Measurements from ENCODE around the gene ANKFN1. TPM values are rescaled to one million over a fixed set of nuclear protein-coding genes. Genes with fewer than 3 reads are reported as not detected.

ANKFN1 gene
- total RNA-seq, 1 donor from 2014 or later = 0.96 TPM

- Mint-ChIP-seq H3K4me3 (ENCODE audit: unreplicated experiment) (no peak overlapping the region), H3K4me1 (ENCODE audit: low read depth, unreplicated experiment) (no peaks in the 10 kb centered on the region), H3K9me3 (ENCODE audit: unreplicated experiment) (no peaks in the 10 kb centered on the region), H3K27ac (ENCODE audit: unreplicated experiment) (no peak overlapping the region), H3K27me3 (ENCODE audit: unreplicated experiment) (no peaks in the 10 kb centered on the region), H3K36me3 (ENCODE audit: unreplicated experiment) (peaks cover 6% of the 10 kb centered on the region)
- TF ChIP-seq CTCF (IDR thresholded peaks at IDR 0.05; ENCODE audit: partially characterized antibody, unreplicated experiment) = no peak
- DNase-seq = no peak
Measured at GRCh38 chr17:56457501-56457900, 304.2 kb downstream of the ANKFN1 start.

DNA sequence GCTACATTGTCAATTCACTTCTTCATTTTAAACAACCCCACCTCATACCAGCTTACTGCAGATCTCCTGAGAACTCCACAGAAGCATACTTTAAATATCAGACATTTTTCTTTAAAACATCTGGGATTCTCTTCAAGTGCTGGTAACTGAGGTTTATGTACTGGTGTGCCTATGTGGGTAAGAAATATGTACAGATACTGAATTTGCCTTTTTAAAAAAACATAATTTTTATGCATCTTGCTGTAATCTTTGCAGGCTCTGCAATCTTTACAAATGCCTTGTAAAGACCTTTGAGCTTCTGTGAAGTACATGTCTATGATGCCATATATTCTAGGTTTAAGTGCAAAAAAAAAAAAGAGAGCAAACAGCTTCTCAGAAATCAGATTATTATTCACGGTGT, 312.6 kb downstream of the ANKFN1 start:
- H3K4me3 Mint-ChIP-seq (ENCODE audit: unreplicated experiment) = no peak overlapping the region
- no peaks in the 10 kb centered on the region for H3K9me3 Mint-ChIP-seq (ENCODE audit: unreplicated experiment)
- TF ChIP-seq CTCF (IDR thresholded peaks at IDR 0.05; ENCODE audit: partially characterized antibody, unreplicated experiment) = no peak
- H3K4me1 Mint-ChIP-seq (ENCODE audit: low read depth, unreplicated experiment) = no peaks in the 10 kb centered on the region
- no peak overlapping the region for H3K27ac Mint-ChIP-seq (ENCODE audit: unreplicated experiment)
- DNase-seq = no peak
- H3K36me3 Mint-ChIP-seq (ENCODE audit: unreplicated experiment) = peaks cover under 1% of the 10 kb centered on the region
- no peaks in the 10 kb centered on the region for H3K27me3 Mint-ChIP-seq (ENCODE audit: unreplicated experiment)

DNA sequence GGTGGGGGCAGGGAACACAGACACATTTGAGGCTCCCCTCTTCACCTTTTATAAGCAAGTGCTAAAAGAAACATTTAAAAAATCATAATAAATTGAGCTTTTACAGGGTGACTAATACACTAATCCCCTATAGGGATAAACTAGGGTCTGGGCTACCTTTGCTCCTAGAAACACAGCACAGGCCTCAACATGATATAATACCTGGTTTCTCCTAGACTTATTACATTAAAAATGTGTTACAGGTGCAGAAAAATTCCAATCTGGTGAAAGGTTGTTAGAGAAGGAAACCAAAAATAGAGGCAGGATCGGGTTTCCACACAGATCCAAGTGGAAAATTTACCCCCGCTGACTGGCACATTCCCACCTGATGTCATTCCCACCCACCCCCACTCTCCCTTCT, 315.6 kb downstream of the ANKFN1 start:
- no peaks in the 10 kb centered on the region for H3K4me1 Mint-ChIP-seq (ENCODE audit: low read depth, unreplicated experiment)
- H3K27ac Mint-ChIP-seq (ENCODE audit: unreplicated experiment) = no peak overlapping the region
- no peaks in the 10 kb centered on the region for H3K27me3 Mint-ChIP-seq (ENCODE audit: unreplicated experiment)
- no peak overlapping the region for H3K4me3 Mint-ChIP-seq (ENCODE audit: unreplicated experiment)
- H3K36me3 Mint-ChIP-seq (ENCODE audit: unreplicated experiment) = peaks cover 14% of the 10 kb centered on the region
- peaks cover 1% of the 10 kb centered on the region for H3K9me3 Mint-ChIP-seq (ENCODE audit: unreplicated experiment)
- no peak for DNase-seq
- no peak for TF ChIP-seq CTCF (IDR thresholded peaks at IDR 0.05; ENCODE audit: partially characterized antibody, unreplicated experiment)

DNA sequence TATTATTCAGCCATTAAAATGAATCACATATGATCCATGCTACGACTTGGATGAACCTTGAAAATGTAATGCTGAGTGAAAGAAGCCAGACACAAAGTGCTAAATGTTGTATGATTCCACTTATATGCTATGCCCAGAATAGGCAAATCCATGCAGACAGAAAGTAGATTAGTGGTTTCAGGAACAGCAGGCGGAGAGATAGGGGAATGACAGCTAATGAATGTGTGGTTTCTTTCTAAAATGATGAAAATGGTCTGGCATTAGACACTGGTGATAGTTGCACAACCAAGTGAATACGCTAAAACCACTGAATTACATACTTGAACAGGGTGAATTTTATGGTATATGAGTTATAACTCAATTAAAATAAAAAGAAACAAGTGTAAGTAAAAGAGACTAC, 318.4 kb downstream of the ANKFN1 start:
- Mint-ChIP-seq H3K27me3 (ENCODE audit: unreplicated experiment) (no peaks in the 10 kb centered on the region), H3K27ac (ENCODE audit: unreplicated experiment) (no peak overlapping the region), H3K36me3 (ENCODE audit: unreplicated experiment) (peaks cover 14% of the 10 kb centered on the region), H3K4me1 (ENCODE audit: low read depth, unreplicated experiment) (peaks cover 2% of the 10 kb centered on the region), H3K9me3 (ENCODE audit: unreplicated experiment) (peaks cover 1% of the 10 kb centered on the region), H3K4me3 (ENCODE audit: unreplicated experiment) (no peak overlapping the region)
- no peak for DNase-seq
- TF ChIP-seq CTCF (IDR thresholded peaks at IDR 0.05; ENCODE audit: partially characterized antibody, unreplicated experiment) = no peak

DNA sequence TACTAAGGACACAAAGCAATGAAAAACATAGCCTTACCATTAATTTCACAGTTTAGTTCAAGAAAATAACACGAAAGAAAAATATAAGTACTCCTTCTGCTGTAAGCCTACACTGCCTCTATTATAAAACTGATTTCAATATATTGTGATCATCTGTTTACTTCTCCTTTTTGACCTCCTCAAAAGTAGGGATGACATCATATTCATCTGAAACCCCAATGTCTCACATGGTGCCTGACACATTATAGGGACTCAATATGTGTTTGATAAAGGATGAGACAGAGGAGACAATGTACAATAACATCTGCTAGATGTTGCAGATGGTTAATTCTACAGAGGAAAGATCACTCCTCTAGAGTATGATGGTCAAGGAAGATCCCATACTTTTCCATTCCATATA, 321.8 kb downstream of the ANKFN1 start:
- Mint-ChIP-seq H3K27ac (ENCODE audit: unreplicated experiment) (no peak overlapping the region), H3K4me3 (ENCODE audit: unreplicated experiment) (no peak overlapping the region), H3K27me3 (ENCODE audit: unreplicated experiment) (no peaks in the 10 kb centered on the region), H3K36me3 (ENCODE audit: unreplicated experiment) (peaks cover 14% of the 10 kb centered on the region), H3K4me1 (ENCODE audit: low read depth, unreplicated experiment) (peaks cover 12% of the 10 kb centered on the region), H3K9me3 (ENCODE audit: unreplicated experiment) (peaks cover 1% of the 10 kb centered on the region)
- no peak for DNase-seq
- TF ChIP-seq CTCF (IDR thresholded peaks at IDR 0.05; ENCODE audit: partially characterized antibody, unreplicated experiment) = no peak
